Fibroblast of peridontal ligament (primary cell): ENCODE data around the gene ARHGAP15.

ENCODE experiments used
- DNase-seq: peaks from one replicate; pipeline ENCODE4 v3.0.0-alpha.2; 2010; ENCODE audit errors: extremely low read depth

ARHGAP15 gene

GRCh38 chr2:143629340-143629739 lies 500.1 kb downstream of the ARHGAP15 start:
- peak; percentile 52 for DNase-seq

- DNase-seq = no peak
These were observed 503.6 kb downstream of the ARHGAP15 start for GRCh38 chr2:143632751-143633374.

- no peak for DNase-seq
These were observed 504.2 kb downstream of the ARHGAP15 start for GRCh38 chr2:143633419-143633818.

- no peak for DNase-seq
These were observed 506.1 kb downstream of the ARHGAP15 start for GRCh38 chr2:143635302-143635701.

GRCh38 chr2:143635936-143636335 lies 506.7 kb downstream of the ARHGAP15 start:
- no peak for DNase-seq

- DNase-seq = no peak
These were observed 511.6 kb downstream of the ARHGAP15 start for GRCh38 chr2:143640826-143641225.

GRCh38 chr2:143645921-143646645 lies 516.9 kb downstream of the ARHGAP15 start:
- no peak for DNase-seq

- peak; percentile 15 for DNase-seq
These were observed 520.1 kb downstream of the ARHGAP15 start for GRCh38 chr2:143649226-143649740.

GRCh38 chr2:143652692-143653091 lies 523.5 kb downstream of the ARHGAP15 start:
- DNase-seq = no peak

- DNase-seq = no peak
These were observed 539.0 kb downstream of the ARHGAP15 start for GRCh38 chr2:143668234-143668633.

- no peak for DNase-seq
These were observed 544.8 kb downstream of the ARHGAP15 start for GRCh38 chr2:143674051-143674450.

- no peak for DNase-seq
These were observed 545.8 kb downstream of the ARHGAP15 start for GRCh38 chr2:143675021-143675420.

GRCh38 chr2:143679617-143680016 lies 550.4 kb downstream of the ARHGAP15 start:
- DNase-seq = no peak

GRCh38 chr2:143680885-143681405 lies 551.7 kb downstream of the ARHGAP15 start:
- no peak for DNase-seq

GRCh38 chr2:143682436-143683055 lies 553.3 kb downstream of the ARHGAP15 start:
- DNase-seq = no peak

GRCh38 chr2:143683977-143684376 lies 554.8 kb downstream of the ARHGAP15 start:
- no peak for DNase-seq

GRCh38 chr2:143684551-143685320 lies 555.5 kb downstream of the ARHGAP15 start:
- no peak for DNase-seq

GRCh38 chr2:143685421-143686078 lies 556.3 kb downstream of the ARHGAP15 start:
- DNase-seq = no peak

- peak; percentile 63 for DNase-seq
These were observed 557.5 kb downstream of the ARHGAP15 start for GRCh38 chr2:143686585-143687164.

GRCh38 chr2:143688248-143688647 lies 559.0 kb downstream of the ARHGAP15 start:
- no peak for DNase-seq

- no peak for DNase-seq
These were observed 559.6 kb downstream of the ARHGAP15 start for GRCh38 chr2:143688815-143689214.
